Ovary (tissue), 9 donors: ENCODE measurements around the gene ITPR1. TPM values are rescaled to one million over a fixed set of nuclear protein-coding genes. Genes with fewer than 3 reads are reported as not detected.

Experiments
- DNase-seq, 5 donors: peaks; one replicate each; pipeline ENCODE4 v3.0.0-alpha.2; 2019 to 2020
- H3K27ac ChIP-seq, 2 donors: fragments of 200-600 bp; one replicate each; pipeline versions ENCODE4 v1.5.1 to v1.8.0; 2019 to 2022
- H3K27me3 ChIP-seq: fragments of 200-600 bp; one replicate; pipeline ENCODE4 v1.8.0; 2022
- H3K36me3 ChIP-seq: fragments of 200-600 bp; sonication (generic); one replicate; pipeline ENCODE4 v1.5.1; 2019
- H3K4me1 ChIP-seq: one replicate; pipeline ENCODE4 v1.8.1; 2013; ENCODE audit warnings: mild to moderate bottlenecking, moderate library complexity; ENCODE audit not compliant: insufficient read depth
- H3K4me3 ChIP-seq: fragments of 200-600 bp; sonication (generic); one replicate; pipeline ENCODE4 v1.5.1; 2017
- H3K9me3 ChIP-seq, 2 donors: fragments of 200-600 bp in 1 of 2; sonication (generic) in 1 of 2; one replicate each; pipeline versions ENCODE4 v1.5.1 to v1.8.1; 2013 to 2019; ENCODE audit warnings: mild to moderate bottlenecking in 1 of 2, moderate library complexity in 1 of 2
- CTCF ChIP-seq, 3 donors: fragments of 450-650 bp in 2 of 3; fragments of 200-600 bp in 1 of 3; IDR thresholded peaks; one replicate each; pipeline versions ENCODE4 v1.5.1 to v1.8.0; 2016 to 2022; ENCODE audit warnings: antibody characterized with exemption in 3 of 3, mild to moderate bottlenecking in 1 of 3
- EP300 ChIP-seq: sonication (generic); formaldehyde crosslinking; IDR thresholded peaks from one replicate; pipeline ENCODE4 v1.6.1; 2017; ENCODE audit warnings: antibody characterized with exemption
- POLR2A ChIP-seq: fragments of 450-650 bp; IDR thresholded peaks from one replicate; pipeline ENCODE4 v1.6.1; 2017; ENCODE audit warnings: antibody characterized with exemption, mild to moderate bottlenecking, moderate library complexity
- WGBS, 3 donors: extraction: QIAGEN DNeasy Blood & Tissue Kit in 1 of 3; methylation state at CpG; one replicate each; pipeline versions ENCODE4 v1.1.5 to v1.1.7; 2013 to 2017; 5-methylcytosine and 5-hydroxymethylcytosine counted together
- intact Hi-C, 4 donors: fragments of 100-400 bp; cut with DNase I; formaldehyde crosslinking; loops; one replicate each; pipeline versions ENCODE4 v1.11.0 to v1.15.1; 2022 to 2023
- polyA plus RNA-seq, 2 donors: library from polyadenylated mRNA; stranded (reverse); fragments of 200-250 nt in 1 of 2; fragments of 350-450 nt in 1 of 2; fragmentation: Illumina TruSeq in 1 of 2; extraction: RNeasy Lipid Tissue Mini Kit (QIAGEN cat#74804) in 1 of 2; gene quantifications; one replicate each; pipeline ENCODE4 v1.2.3, GENCODE V29; 2013 to 2014
- total RNA-seq, 7 donors: library from RNA; depleted of rRNA in 2 of 7; stranded (reverse); fragments of >200 nt in 2 of 7; fragmentation: NEBNext Ultra II Directional in 3 of 7; extraction: Animal tissue kit (Norgen Biotek cat#: 25700) in 3 of 7; gene quantifications; one replicate each; pipeline versions ENCODE4 v1.1.0 to v1.2.4, GENCODE V29; 2016 to 2023
- donor health status: DM: no; HTN: no; CAD: no; lungs with moderate emphysema.
- donor health status: DM: no; HTN: no; CAD: no.
- donor health status: Bipolar disorder and iron deficiency.
- donor health status: DM: yes; HTN: yes; CAD: no.
- donor health status: DM: no; HTN: no; CAD: no.
- donor health status: DM: yes; HTN: yes; CAD: no.

Gene ITPR1
- total and polyA plus RNA-seq, 9 donors: 59.5 to 313 (median 144) TPM

- intact Hi-C loops: no loop called here
- no peaks in the 10 kb centered on the region for H3K4me1 ChIP-seq
- TF ChIP-seq POLR2A (no peak), EP300 (no peak), CTCF (IDR thresholded peaks at IDR 0.05) (no peak)
- no peak for DNase-seq
- no peaks in the 10 kb centered on the region for H3K27me3 ChIP-seq
- 50 to 64% (median 56%) methylated on average over 1 of the region's 1 CpG for WGBS, 3 donors
- H3K36me3 ChIP-seq: no peaks in the 10 kb centered on the region
- H3K27ac ChIP-seq: no peak overlapping the region
- no peak overlapping the region for H3K4me3 ChIP-seq
- H3K9me3 ChIP-seq: no peaks in the 10 kb centered on the region
Observed at GRCh38 chr3:4476496-4476895, 16.7 kb upstream of the ITPR1 start.

DNA sequence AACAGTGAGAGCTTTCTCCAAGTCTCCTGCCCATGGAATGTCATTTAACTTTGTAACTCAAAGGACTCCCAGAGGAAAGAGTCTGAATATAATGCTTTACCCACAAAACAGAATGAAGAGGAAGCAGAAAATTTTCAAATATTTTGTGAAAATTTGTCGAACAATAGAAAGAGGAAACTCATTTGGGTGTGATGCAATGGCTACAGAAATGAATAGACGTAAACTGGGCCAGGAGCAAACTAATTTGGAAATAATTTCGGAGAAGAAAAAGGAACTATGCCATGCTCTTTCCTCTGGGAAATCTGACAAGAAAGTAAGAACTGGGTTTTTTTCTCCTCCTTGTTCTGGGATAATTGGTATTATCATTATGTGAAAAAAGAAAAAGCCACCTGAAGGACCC is 14.9 kb upstream of the ITPR1 start:
- Histone ChIP-seq H3K27me3 (no peaks in the 10 kb centered on the region), H3K4me3 (no peak overlapping the region), H3K9me3 (no peaks in the 10 kb centered on the region), H3K4me1 (no peaks in the 10 kb centered on the region), H3K27ac (no peak overlapping the region), H3K36me3 (no peaks in the 10 kb centered on the region)
- no peak for DNase-seq
- TF ChIP-seq POLR2A (no peak), CTCF (IDR thresholded peaks at IDR 0.05) (no peak), EP300 (no peak)
- WGBS, 3 donors: 84 to 87% (median 86%) methylated on average over 3 of the region's 3 CpGs
- intact Hi-C loops: no loop called here

- Histone ChIP-seq H3K27ac (no peak overlapping the region), H3K4me3 (peak overlapping the region; percentile 94), H3K27me3 (no peaks in the 10 kb centered on the region), H3K36me3 (no peaks in the 10 kb centered on the region), H3K4me1 (peaks cover 2% of the 10 kb centered on the region), H3K9me3 (no peaks in the 10 kb centered on the region)
- no peak for DNase-seq
- no peak for TF ChIP-seq CTCF (IDR thresholded peaks at IDR 0.05)
- TF ChIP-seq EP300: no peak
- TF ChIP-seq POLR2A: no peak
- intact Hi-C loops: loop anchor here in 2 of 4 donors (5.0 to 10.0 kb wide), 2 partner anchors 90 to 137 kb away; no protein-coding TSS in a partner anchor
- 41 to 52% (median 47%) methylated on average over 5 of the region's 5 CpGs for WGBS, 3 donors
Observed at GRCh38 chr3:4491855-4492207, 1.3 kb upstream of the ITPR1 start.

DNA sequence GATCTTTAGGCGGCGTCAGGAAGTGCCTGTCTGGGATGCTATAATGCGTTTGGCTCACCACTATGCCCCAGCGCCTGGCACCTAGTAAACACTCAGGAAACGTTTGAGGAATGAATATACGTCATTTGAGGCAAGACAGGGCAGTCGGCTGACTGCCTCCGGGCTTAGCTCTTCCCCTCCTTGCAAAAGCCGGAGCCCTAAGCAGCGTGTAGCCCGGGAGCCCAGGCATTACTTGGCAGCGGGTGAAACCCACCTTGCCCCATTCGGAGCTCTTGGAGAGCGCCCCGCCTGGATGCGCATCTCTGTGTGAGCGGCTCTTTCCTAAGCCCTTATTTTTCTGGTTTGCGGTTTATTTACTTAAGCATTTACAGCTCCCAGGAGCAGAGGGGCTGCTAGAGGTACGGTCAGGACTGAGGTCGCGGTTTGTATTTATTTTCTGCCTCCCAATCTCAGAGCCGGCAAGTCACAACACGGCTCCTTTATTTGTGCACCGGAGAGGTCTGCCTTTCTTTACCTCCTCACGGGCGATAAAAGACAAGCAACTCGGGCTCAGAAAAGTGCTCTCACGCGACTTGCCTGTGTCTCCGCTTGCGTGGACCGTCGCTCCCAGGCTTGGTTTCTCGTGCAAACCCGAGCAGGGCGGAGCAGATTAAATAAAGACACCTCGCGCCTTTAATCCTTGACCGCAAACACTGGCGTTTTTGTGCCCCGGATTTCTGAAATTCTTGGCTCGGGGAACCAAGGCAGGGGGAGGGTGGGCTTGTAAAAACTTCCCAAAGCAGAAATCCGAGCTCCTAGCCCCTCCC is 737 bp upstream of the ITPR1 start:
- intact Hi-C loops: loop anchor here in 2 of 4 donors (5.0 to 10.0 kb wide), 2 partner anchors 90 to 138 kb away; no protein-coding TSS in a partner anchor
- peak; percentile 37 to 64 (median 56) for DNase-seq
- Histone ChIP-seq H3K4me3 (peak overlapping the region; percentile 94), H3K4me1 (peaks cover 2% of the 10 kb centered on the region), H3K9me3 (no peaks in the 10 kb centered on the region), H3K27me3 (no peaks in the 10 kb centered on the region), H3K27ac (peak overlapping the region; percentile 48 to 72), H3K36me3 (no peaks in the 10 kb centered on the region)
- TF ChIP-seq CTCF (IDR thresholded peaks at IDR 0.05) (no peak), EP300 (no peak), POLR2A (no peak)
- WGBS, 3 donors: 0 to 1% (median 0%) methylated on average over 43 of the region's 43 CpGs
